MG63 (cell line): ENCODE data around the gene NID2. TPM values are rescaled to one million over a fixed set of nuclear protein-coding genes. Genes with fewer than 3 reads are reported as not detected.

Experiments used
- DNase-seq: peaks from one replicate; pipeline ENCODE4 v3.0.0-alpha.2; 2020
- H3K27me3 ChIP-seq: fragments of 250-450 bp; sonication (Bioruptor Pico); 2 replicates; pipeline ENCODE4 v1.5.1; 2020; ENCODE audit warnings: mild to moderate bottlenecking, moderate library complexity
- H3K36me3 ChIP-seq: fragments of 250-450 bp; sonication (Bioruptor Pico); 2 replicates; pipeline ENCODE4 v1.5.1; 2020; ENCODE audit warnings: mild to moderate bottlenecking, moderate library complexity
- H3K4me3 ChIP-seq: fragments of 250-450 bp; sonication (Bioruptor Pico); 2 replicates; pipeline ENCODE4 v1.5.1; 2020; ENCODE audit warnings: mild to moderate bottlenecking, moderate library complexity
- H3K9me3 ChIP-seq: fragments of 250-450 bp; sonication (Bioruptor Pico); 2 replicates; pipeline ENCODE4 v1.5.1; 2020; ENCODE audit warnings: mild to moderate bottlenecking, moderate library complexity
- total RNA-seq: library from RNA; depleted of rRNA; stranded (reverse); fragments of >200 nt; shearing (Covaris generic); gene quantifications from 2 replicates; pipeline ENCODE4 v1.2.3, GENCODE V29; 2014; ENCODE audit warnings: low replicate concordance

The NID2 gene
- total RNA-seq, 1 experiment from 2014 or later: 2.3 TPM

DNA sequence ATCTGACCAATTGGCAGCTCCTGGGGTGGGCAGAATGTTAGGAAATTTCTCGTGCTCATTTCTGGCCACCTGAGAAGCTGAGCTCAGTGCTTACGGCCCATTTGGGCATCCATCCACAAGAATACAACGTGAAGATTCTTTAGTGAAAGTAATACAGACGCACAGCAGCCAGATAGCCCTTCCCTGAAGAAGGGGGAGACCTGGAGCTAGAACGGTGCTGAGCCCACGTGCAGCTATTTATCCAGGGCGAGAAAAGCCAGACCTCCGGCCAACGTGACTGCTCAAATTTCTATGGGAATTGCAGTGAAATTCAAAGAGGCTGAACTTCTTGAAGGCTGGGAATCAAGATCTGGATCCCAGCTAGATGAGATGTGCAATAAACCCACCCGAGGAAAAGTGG is 20.7 kb downstream of the NID2 start:
- Histone ChIP-seq H3K9me3 (peaks cover 2% of the 10 kb centered on the region; the same call in 1 of the 2 replicates), H3K4me3 (no peak overlapping the region), H3K27me3 (no peaks in the 10 kb centered on the region), H3K36me3 (no peaks in the 10 kb centered on the region)
- no peak for DNase-seq

DNA sequence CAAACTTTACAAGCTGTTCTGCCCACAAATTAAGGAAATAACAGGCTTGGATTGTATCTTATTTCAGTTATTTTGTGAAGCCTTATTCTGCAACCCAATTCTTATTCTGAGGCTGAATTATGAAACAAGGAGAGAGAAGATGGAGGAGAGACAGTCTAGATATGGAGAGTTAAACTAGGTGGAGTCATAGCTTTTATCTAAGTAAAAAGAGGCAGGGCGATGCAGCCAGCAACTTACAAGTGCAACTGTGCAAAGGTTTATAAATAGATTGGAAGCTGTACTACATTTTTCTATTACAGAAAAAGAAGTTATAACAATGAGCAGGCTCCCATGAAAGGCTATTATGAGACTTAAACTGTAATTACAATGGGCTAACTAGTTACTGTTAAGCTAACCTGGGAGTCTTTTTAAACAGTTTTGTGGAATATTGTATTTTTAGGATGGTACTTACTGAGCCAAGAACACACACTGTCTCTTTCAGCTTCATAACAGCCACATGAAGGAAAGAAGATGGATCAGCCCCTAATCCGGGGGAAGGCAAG is 22.4 kb downstream of the NID2 start:
- Histone ChIP-seq H3K27me3 (no peaks in the 10 kb centered on the region), H3K36me3 (no peaks in the 10 kb centered on the region), H3K9me3 (peaks cover 2% of the 10 kb centered on the region; the same call in 1 of the 2 replicates), H3K4me3 (no peak overlapping the region)
- DNase-seq: no peak

DNA sequence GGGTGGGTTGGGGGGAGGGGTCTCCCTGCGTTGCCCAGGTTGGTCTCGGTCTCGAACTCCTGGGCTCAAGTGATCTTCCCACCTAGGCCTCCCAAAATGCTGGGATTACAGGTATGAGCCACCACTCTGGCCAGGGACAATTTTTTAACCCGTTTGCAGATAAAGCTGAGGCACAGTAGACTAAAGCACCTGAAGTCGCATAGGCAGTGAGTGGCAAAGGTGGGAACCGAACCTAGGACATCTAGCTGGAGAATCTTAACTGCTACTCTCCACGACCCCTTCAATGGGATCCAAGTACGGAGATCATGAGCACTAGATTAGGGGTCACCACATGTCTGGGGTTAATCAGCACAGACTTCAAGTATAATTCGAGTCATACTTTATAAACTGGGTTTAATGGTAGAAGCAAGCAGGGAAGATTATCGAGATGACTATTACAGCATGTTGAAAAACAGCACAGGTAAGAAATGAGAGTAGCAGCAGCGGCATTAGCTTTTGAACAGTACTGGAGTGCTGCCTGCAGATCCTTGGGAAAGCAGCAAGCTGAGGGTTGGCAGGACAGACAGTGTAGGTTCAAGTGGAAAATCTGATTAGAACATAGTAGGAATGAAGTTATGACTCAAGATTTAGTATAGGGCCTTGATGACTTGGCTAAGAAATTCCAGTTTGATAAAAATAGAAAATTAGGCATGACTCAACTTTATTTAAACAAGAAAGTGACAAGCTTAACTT is 23.9 kb downstream of the NID2 start:
- Histone ChIP-seq H3K36me3 (no peaks in the 10 kb centered on the region), H3K27me3 (no peaks in the 10 kb centered on the region), H3K4me3 (no peak overlapping the region), H3K9me3 (peaks cover 2% of the 10 kb centered on the region; the same call in 1 of the 2 replicates)
- DNase-seq: peak; percentile 65

DNA sequence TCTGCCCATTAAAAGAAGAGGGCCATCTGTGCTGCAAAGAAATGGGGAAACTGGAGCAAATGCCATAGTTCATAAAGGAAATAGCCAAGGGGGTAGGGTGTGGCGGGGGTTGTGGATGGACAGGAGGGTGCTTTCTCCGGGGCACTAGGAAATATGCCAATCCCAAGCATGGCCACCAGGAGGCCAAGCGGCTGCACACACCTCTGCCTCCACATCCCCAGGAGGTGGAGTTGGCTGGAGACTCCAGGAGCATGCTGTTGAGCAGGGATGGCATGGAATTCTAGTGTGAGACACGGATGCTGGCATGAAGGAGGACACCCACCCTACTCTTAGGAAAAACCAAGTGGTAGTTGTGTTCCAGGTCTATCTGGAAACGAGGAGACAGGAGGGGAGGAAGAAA is 25.2 kb downstream of the NID2 start:
- Histone ChIP-seq H3K9me3 (peaks cover 2% of the 10 kb centered on the region; the same call in 1 of the 2 replicates), H3K36me3 (no peaks in the 10 kb centered on the region), H3K4me3 (no peak overlapping the region), H3K27me3 (no peaks in the 10 kb centered on the region)
- DNase-seq: no peak

DNA sequence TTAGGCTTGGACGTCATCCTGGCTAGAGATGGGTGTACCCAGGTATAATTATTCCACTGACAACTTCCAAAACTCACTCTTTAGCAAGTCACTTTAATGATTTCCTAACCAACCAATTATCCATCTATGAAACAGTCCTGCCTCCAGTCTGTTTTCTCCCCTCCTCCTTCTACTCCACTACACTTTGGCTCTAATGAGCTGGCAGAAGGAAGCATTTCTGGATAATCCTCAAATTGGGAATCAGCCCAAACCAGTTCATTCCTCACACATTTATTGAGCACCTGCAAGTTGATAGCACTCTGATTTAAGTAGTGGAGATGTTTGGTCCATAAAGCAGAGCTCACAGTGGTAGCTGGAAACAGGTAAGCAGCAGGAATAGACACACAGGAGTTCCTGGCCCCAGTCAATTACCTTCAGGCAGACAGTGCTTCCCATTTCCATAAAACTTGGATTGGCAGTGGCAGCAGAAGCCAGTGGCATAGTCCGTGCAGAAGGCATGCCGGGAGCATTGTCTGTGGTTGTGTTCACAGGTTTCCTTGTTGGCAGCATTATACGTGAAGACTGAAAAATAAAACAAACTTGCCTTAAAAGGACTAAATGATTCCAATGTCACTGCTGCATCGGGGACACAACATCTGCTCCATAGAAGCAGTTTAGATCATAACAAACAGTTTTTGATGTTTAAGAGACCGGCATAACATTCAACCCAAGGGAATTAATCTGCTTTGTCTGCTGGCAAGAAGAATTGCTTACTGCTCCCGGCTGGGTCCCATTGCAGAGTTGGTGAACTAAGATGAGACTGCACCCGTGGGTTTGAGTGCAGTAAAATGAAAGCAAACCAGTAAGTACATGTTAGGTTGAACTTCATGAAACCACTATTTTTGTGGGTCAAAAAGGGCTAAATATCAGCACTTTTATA is 26.2 kb downstream of the NID2 start:
- no peak for DNase-seq
- Histone ChIP-seq H3K36me3 (no peaks in the 10 kb centered on the region), H3K4me3 (no peak overlapping the region), H3K9me3 (peaks cover 2% of the 10 kb centered on the region; the same call in 1 of the 2 replicates), H3K27me3 (no peaks in the 10 kb centered on the region)

DNA sequence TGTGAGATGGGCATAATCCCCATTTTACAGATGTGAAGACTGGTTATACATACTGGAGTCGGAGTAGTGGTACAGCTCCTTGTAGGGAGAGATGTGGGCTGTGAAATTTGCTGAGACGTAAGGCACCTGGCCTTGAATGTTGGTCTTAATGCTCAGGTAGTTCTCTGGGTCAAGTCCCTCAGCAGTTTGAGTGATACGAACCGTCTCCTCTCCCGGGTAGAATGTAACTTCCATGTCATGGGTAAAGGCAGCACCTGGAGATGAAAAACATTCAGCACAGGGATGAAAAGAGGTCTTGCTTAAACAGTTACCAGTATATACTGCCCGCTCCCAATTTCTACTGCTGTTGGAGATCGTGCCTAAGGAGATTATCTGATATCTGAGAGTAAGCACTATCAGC is 28.3 kb downstream of the NID2 start:
- no peak for DNase-seq
- no peaks in the 10 kb centered on the region for H3K36me3 ChIP-seq
- H3K4me3 ChIP-seq: no peak overlapping the region
- H3K9me3 ChIP-seq: peaks cover 2% of the 10 kb centered on the region; the same call in 1 of the 2 replicates
- H3K27me3 ChIP-seq: no peaks in the 10 kb centered on the region

DNA sequence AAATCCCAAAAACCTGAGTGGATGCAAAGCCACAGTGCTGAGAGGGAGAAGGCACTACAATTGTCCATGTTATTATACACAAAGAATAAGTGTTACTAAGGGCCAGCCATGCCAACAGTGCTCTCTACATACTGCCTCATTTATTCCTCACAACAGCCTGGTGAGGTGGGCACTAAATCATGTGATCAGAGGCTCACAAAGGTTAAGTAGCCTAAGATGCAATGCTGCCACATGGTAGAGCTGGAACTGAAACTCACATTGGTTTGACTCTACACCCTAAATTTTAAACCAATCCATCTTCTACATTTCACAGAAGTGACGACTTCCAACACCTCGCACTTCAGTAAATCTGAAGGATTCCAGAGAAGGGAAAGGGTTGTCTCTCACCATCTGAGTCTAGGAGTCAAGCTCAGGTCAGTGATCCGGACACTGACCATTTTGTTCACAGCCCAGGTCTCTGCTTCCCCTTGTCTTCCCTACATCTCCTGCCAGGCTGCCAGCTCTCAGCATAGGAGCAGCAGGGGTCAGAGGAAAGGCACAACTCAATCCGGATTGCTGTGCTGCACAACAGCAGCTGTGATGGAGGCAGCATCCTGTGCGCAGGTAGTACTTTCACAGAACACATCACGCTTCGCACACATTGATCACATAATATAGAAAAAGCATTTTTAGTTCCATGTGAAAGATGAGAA is 29.6 kb downstream of the NID2 start:
- Histone ChIP-seq H3K27me3 (no peaks in the 10 kb centered on the region), H3K36me3 (no peaks in the 10 kb centered on the region), H3K4me3 (no peak overlapping the region), H3K9me3 (no peaks in the 10 kb centered on the region)
- DNase-seq: no peak

DNA sequence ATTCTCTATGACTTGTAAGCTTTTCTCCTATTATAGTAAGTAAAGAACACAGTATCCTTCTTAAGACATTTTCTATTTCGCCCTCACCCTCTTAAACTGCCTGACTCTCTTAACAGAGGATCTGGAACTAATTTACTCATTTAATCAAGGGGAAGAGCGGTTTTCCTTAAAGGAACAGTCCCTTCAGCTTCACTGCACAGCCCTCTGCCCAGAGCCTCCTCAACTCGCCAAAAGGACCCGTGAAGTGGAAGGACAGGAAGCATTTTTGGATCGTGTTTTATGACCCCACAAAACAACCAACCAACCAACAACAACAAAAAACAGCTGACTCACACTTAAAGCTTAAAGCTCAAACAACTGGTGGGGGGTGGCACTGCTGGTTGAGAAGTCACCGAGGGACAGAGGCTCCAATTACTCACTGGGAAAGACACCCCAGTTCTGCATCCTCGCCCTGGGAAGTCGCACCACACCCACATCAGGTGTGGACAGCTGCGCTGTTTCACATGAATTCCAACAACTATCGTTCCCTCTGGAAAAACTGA is 35.7 kb downstream of the NID2 start:
- Histone ChIP-seq H3K27me3 (no peaks in the 10 kb centered on the region), H3K4me3 (no peak overlapping the region)
- DNase-seq: no peak

DNA sequence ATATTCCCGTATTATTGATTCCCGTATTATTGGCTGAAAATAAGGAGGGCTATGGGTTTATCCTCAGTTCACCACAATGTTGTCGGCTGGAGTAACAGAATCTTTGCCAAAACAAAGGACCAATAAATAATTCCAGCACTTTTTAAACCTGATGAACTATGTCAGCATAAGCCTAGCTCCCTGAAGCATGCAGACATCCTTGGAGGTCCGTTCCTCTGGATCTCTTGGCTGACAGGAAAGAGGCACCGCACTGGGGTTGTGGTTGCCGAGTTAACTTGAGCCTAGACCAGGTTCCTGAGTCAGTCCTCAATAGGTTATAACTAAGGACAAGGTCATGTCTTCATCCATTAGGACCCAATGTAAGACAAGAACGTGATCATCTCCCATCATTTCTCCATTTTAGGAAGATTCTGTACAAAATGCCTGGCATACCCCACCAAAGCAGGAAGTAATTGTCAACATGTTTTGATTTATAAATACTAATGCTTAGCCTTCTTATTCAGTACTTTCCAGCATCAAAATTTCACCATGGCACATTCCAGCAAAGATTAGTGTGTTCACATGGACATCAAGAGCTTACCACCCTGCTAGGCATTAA is 36.6 kb downstream of the NID2 start:
- DNase-seq: peak; percentile 57
- Histone ChIP-seq H3K4me3 (no peak overlapping the region), H3K9me3 (no peaks in the 10 kb centered on the region), H3K36me3 (no peaks in the 10 kb centered on the region), H3K27me3 (no peaks in the 10 kb centered on the region)

More for the DNA sequence above, 35.7 kb downstream of the NID2 start:
- H3K9me3 ChIP-seq: no peaks in the 10 kb centered on the region
- H3K36me3 ChIP-seq: no peaks in the 10 kb centered on the region

DNA sequence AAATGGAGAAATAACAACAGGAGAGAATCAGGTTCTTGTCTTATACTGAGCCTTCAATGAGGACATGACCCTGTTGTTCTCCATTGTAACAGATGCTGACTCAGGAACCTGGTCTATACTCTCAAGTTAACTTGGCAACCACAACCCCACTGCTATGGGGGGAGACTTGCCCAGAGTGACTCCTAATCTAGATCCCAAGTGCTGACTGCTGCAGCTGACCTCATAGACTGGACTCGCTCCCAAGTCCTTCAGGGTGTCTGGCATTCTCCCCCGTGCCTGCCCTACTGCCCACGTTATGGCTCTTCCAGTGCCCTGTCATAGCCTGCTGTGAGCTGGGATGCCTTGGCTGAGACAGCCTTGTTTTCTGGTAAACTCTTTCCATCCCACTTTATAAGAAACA is 37.1 kb downstream of the NID2 start:
- H3K9me3 ChIP-seq: no peaks in the 10 kb centered on the region
- H3K36me3 ChIP-seq: no peaks in the 10 kb centered on the region
- H3K4me3 ChIP-seq: no peak overlapping the region
- DNase-seq: peak; percentile 95
- H3K27me3 ChIP-seq: no peaks in the 10 kb centered on the region

DNA sequence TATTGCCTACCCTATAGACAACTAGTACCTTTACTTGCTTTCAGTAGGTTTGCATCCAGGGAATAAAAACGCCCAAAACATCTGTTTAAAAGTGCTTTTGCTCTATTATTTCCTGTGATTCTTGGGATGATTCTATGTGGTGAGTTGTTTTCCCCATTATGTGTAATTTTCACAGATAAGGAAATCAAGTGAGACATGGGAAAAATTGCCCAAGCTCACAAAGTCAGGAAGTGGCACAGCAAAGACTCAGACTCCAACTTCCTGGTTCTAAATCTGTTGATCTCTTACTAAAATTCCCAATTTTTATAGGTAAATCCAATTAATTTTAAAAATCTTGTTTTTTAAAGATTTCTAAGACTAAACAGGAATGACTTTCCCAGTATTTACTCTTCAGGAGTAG is 39.0 kb downstream of the NID2 start:
- no peaks in the 10 kb centered on the region for H3K36me3 ChIP-seq
- no peak for DNase-seq
- no peaks in the 10 kb centered on the region for H3K27me3 ChIP-seq
- H3K4me3 ChIP-seq: no peak overlapping the region
- no peaks in the 10 kb centered on the region for H3K9me3 ChIP-seq

DNA sequence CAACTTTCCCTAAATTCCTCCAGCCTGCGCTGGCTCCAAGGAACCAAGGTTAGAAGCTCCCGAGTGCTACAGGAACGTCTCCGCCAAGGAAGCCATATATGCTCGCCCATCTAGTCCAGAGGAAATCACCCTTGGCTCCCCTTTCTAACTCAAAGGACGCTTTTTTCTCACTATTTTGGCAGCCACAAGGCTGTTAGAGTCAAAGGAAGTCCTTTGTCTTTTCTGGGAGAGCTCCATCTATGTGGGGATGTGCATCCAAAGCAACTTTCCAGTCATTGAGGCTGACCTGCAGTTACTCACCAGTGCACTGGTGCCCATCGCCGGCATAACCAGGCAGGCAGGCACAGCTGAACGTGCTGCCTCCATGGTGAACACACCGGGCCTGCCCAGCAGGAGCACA is 42.0 kb downstream of the NID2 start:
- no peak for DNase-seq
- H3K4me3 ChIP-seq: no peak overlapping the region
- H3K36me3 ChIP-seq: no peaks in the 10 kb centered on the region
- no peaks in the 10 kb centered on the region for H3K27me3 ChIP-seq
- no peaks in the 10 kb centered on the region for H3K9me3 ChIP-seq

DNA sequence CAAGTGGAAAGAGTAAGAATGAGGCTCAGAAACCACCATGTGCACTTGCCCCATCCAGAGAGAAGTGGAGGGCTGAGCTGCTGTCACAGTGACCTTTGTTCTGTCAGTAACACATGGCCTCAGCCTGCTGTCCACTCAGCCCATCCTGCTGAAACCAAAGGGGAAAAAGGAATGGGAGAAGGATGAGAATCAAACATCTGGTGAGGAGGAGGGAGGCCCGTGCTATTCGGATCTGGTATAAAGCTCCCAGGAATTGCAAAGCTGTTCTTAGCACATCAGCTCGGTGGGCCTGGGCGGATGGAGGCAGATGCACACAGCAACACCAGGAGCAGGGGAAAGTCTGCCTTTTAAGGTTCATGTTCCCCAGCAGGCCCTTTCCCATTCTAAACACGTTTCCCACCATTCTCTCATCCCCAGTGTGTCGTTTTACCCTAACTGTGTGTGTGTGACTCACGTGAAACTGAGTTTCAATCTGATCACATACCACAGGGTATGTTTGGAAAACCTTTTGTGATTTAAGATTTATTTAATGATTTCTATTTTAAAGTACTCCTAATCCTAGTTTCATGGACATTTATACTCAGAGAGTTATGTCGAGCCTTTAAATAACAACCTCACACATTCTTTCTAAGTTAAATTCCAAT is 42.7 kb downstream of the NID2 start:
- Histone ChIP-seq H3K36me3 (no peaks in the 10 kb centered on the region), H3K27me3 (no peaks in the 10 kb centered on the region), H3K9me3 (no peaks in the 10 kb centered on the region), H3K4me3 (no peak overlapping the region)
- DNase-seq: no peak

DNA sequence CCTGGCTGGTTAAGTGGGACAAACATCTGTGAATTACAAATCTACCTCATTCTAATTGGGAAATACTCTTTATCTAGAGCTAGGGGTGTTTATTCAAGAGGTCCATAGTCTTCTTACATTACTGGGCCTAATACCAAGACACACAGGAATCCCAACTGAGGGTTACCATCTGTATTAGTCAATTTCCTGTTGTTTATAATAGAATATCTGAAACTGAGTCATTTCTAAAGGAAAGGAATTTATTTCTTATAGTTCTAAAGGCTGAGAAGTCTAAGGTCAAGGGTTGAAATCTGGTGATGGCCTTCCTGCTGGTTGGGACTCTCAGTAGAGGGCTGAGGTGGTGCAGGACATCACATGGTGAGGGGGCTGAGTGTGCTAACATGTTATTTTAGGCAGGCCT is 43.5 kb downstream of the NID2 start:
- DNase-seq: peak; percentile 58
- H3K4me3 ChIP-seq: no peak overlapping the region
- H3K9me3 ChIP-seq: no peaks in the 10 kb centered on the region
- H3K36me3 ChIP-seq: no peaks in the 10 kb centered on the region
- H3K27me3 ChIP-seq: no peaks in the 10 kb centered on the region

DNA sequence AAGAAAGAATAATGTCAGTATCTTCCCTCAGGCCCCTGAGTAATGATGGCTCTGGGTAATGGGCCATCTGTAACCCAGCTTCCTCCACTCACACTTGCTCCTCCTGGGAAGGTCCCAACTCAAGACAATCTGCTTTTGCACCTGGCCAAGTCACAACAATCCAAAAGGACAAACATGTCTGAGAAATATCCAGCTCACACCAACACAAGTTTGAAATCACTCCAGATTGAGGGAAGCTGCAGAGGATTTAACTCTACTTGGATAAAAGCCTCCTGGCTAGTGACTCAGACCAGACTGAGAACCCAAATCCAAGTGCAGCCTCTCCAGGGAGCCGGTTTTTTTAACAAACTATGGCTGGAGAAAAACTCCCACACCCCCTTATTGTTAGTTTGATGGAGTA is 45.3 kb downstream of the NID2 start:
- H3K36me3 ChIP-seq: no peaks in the 10 kb centered on the region
- no peaks in the 10 kb centered on the region for H3K27me3 ChIP-seq
- H3K9me3 ChIP-seq: no peaks in the 10 kb centered on the region
- DNase-seq: peak; percentile 55
- no peak overlapping the region for H3K4me3 ChIP-seq
